ENCODE measurements around the gene ZNF778. TPM values are rescaled to one million over a fixed set of nuclear protein-coding genes. Genes with fewer than 3 reads are reported as not detected.

ZNF778 gene
- total RNA-seq, 1 donor from 2014 or later, result 15.5 TPM

DNA sequence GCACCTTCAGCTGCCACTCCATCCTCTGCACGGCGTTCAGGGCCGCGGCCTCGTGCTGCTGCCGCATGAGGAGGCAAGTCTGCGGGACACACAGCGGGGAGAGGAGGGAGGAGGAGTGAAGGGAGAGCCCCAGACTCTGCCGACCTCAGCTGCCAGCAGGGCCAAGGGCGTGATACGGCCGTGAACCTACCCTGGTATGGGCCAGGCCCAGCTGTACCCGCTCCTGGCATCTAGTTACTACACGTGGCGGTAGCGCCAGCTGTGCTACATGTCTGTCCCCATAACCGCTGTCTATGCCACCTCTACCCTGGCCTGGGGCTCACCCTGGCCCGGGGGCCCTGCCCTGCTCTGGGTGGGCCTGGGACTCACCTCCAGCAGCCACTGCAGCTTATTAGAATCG is 51.1 kb downstream of the ZNF778 start:
- no peak for DNase-seq (ENCODE audit: low read depth, low spot score)
- H3K36me3 Mint-ChIP-seq (ENCODE audit: low read depth), result peaks cover 26% of the 10 kb centered on the region
- H3K4me1 Mint-ChIP-seq, result no peaks in the 10 kb centered on the region
- no peak overlapping the region for H3K27ac Mint-ChIP-seq (ENCODE audit: unreplicated experiment)
- H3K9me3 Mint-ChIP-seq, result no peaks in the 10 kb centered on the region
- no peaks in the 10 kb centered on the region for H3K27me3 Mint-ChIP-seq (ENCODE audit: low read depth)
- no peak overlapping the region for H3K4me3 Mint-ChIP-seq
- TF ChIP-seq, protein P1, sequence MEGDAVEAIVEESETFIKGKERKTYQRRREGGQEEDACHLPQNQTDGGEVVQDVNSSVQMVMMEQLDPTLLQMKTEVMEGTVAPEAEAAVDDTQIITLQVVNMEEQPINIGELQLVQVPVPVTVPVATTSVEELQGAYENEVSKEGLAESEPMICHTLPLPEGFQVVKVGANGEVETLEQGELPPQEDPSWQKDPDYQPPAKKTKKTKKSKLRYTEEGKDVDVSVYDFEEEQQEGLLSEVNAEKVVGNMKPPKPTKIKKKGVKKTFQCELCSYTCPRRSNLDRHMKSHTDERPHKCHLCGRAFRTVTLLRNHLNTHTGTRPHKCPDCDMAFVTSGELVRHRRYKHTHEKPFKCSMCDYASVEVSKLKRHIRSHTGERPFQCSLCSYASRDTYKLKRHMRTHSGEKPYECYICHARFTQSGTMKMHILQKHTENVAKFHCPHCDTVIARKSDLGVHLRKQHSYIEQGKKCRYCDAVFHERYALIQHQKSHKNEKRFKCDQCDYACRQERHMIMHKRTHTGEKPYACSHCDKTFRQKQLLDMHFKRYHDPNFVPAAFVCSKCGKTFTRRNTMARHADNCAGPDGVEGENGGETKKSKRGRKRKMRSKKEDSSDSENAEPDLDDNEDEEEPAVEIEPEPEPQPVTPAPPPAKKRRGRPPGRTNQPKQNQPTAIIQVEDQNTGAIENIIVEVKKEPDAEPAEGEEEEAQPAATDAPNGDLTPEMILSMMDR (conservative IDR thresholded peaks at IDR 0.05), result no peak

DNA sequence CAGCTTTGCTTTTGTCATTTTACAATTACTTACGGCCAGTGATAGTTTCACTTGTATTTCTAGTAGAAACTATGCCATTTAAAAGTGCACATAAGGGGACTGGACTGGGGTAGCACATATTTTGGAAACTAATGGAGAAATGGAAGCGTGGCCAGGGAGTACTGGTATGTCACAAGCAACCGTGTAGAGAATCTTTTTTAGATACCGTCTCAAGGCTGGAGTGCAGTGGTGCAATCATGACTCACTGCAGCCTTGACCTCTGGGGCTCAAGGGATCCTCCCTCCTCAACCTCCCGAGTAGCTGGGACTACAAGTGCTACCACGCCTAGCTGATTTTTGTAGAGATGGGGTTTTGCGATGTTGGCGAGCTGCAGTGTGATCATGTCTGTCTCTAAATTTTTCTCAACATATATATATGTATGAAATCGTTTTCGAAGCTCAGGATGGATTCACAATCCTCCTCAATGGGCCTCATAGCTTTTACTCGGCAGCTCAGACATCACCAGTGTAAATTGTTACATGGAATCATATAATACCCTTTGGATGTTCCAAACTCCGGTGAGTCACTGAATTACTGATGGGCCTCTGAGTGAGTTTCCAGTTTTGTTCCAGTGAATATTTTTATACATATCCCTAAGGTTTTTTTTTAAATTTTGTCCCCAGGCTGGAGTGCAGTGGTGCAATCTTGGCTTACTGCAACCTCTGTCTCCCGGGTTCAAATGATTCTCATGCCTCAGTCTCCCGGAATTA is 51.7 kb downstream of the ZNF778 start:
- Mint-ChIP-seq H3K4me3 (no peak overlapping the region), H3K27ac (ENCODE audit: unreplicated experiment) (no peak overlapping the region), H3K4me1 (no peaks in the 10 kb centered on the region), H3K36me3 (ENCODE audit: low read depth) (peaks cover 29% of the 10 kb centered on the region), H3K27me3 (ENCODE audit: low read depth) (no peaks in the 10 kb centered on the region), H3K9me3 (no peaks in the 10 kb centered on the region)
- TF ChIP-seq, protein P1 (conservative IDR thresholded peaks at IDR 0.05), result no peak
- no peak for DNase-seq (ENCODE audit: low read depth, low spot score)

DNA sequence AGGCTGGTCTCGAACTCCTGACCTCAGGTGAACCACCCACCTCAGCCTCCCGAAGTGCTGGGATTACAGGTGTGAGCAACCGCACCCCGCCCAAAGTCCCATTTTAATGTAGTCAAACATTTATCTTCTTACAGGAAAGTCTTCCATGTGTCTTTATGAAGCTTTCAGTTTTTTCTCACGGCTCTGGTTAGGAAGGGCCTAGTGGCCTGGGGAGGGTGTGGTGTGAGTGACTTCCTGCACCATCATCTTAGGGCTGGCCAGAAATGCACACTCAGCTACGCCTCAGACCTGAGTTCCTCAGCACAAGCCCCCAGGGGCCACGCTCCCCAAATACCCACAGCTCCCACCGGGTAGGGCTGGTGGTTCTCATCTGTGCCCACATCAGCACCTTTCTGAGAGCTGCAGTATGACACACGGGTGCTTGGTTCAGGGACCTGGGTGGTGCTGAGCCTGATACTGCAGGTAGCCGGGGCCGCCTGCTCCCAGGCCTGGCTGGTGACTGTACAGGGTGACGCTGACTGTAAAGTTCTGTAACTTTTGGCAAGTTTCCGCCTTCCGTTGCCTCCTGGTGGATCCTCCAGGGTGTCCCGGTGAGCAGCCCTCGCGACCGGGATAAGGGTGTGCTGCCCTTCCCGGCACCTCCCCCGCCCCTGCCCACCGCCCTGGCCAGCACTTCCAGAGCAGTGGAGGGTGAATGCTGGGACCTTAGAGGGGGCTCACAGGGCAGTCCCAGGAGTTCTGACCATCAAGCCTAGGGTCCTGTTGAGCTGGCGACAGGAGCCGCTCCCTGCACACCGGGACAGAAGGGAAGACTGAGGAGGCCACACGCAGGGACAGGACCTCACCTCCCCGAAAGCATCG is 52.5 kb downstream of the ZNF778 start:
- Mint-ChIP-seq H3K4me3 (no peak overlapping the region), H3K27me3 (ENCODE audit: low read depth) (no peaks in the 10 kb centered on the region), H3K36me3 (ENCODE audit: low read depth) (peaks cover 24% of the 10 kb centered on the region), H3K27ac (ENCODE audit: unreplicated experiment) (no peak overlapping the region), H3K9me3 (no peaks in the 10 kb centered on the region), H3K4me1 (no peaks in the 10 kb centered on the region)
- no peak for DNase-seq (ENCODE audit: low read depth, low spot score)
- TF ChIP-seq, protein P1 (conservative IDR thresholded peaks at IDR 0.05), result no peak

GRCh38 chr16:89270666-89271345 is 53.3 kb downstream of the ZNF778 start:
- no peaks in the 10 kb centered on the region for H3K27me3 Mint-ChIP-seq (ENCODE audit: low read depth)
- H3K4me1 Mint-ChIP-seq, result no peaks in the 10 kb centered on the region
- H3K9me3 Mint-ChIP-seq, result no peaks in the 10 kb centered on the region
- H3K27ac Mint-ChIP-seq (ENCODE audit: unreplicated experiment), result no peak overlapping the region
- TF ChIP-seq, protein P1 (conservative IDR thresholded peaks at IDR 0.05), result no peak
- no peak overlapping the region for H3K4me3 Mint-ChIP-seq
- peaks cover 24% of the 10 kb centered on the region for H3K36me3 Mint-ChIP-seq (ENCODE audit: low read depth)
- no peak for DNase-seq (ENCODE audit: low read depth, low spot score)

DNA sequence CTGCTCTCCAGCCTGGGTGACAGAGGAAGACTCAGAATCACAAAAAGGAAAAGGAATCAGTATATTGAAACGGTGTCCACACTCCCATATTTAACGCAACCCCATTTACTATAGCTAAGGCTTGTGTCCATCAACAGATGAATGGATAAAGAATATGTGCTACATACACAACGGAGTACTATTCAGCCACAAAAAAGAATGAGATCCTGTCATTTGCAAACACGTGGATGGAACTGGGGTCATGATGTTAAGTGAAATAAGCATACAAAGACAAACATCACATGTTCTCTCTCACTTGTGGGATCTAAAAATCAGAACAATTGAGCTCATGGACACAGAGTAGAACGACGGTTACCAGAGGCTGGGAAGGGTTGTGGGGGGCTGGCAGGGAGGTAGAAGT is 55.1 kb downstream of the ZNF778 start:
- peaks cover 4% of the 10 kb centered on the region for H3K4me1 Mint-ChIP-seq
- TF ChIP-seq, protein P1 (conservative IDR thresholded peaks at IDR 0.05), result no peak
- peaks cover 24% of the 10 kb centered on the region for H3K36me3 Mint-ChIP-seq (ENCODE audit: low read depth)
- no peak for DNase-seq (ENCODE audit: low read depth, low spot score)
- H3K4me3 Mint-ChIP-seq, result no peak overlapping the region
- no peaks in the 10 kb centered on the region for H3K9me3 Mint-ChIP-seq
- H3K27ac Mint-ChIP-seq (ENCODE audit: unreplicated experiment), result no peak overlapping the region
- no peaks in the 10 kb centered on the region for H3K27me3 Mint-ChIP-seq (ENCODE audit: low read depth)

Data from neural crest cell (in vitro differentiated cells).